GM19025 (cell line): ENCODE results near the gene FLVCR1.
A peak's percentile ranks its signal among the peaks of the same experiment; 100 is the strongest.
"Not testable (repeated sequence)": the region's sequence is repeated elsewhere in the genome, so short reads cannot be mapped to it uniquely, and the experiment has no call there.

ENCODE experiments used
- ATAC-seq: cut with Tn5 transposase; IDR thresholded peaks from one replicate; pipeline ENCODE4 v1.9.1; 2021; ENCODE audit warnings: mild to moderate bottlenecking, low read depth, moderate library complexity; ENCODE audit not compliant: unreplicated experiment

The FLVCR1 gene

DNA sequence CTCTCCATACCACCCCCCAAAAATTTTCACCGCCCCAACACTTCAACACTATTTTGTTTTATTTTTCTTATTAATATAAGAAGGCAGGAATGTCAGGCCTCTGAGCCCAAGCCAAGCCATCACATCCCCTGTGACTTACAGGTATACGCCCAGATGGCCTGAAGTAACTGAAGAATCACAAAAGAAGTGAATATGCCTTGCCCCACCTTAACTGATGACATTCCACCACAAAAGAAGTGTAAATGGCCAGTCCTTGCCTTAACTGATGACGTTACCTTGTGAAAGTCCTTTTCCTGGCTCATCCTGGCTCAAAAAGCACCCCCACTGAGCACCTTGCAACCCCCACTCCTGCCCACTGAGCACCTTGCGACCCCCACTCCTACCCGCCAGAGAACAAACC is 56.0 kb downstream of the FLVCR1 start:
- ATAC-seq, result not testable (repeated sequence)

- ATAC-seq, result no peak
Measured at GRCh38 chr1:212914789-212915188, 56.7 kb downstream of the FLVCR1 start.

- ATAC-seq, result no peak
Measured at GRCh38 chr1:212915245-212916091, 57.4 kb downstream of the FLVCR1 start.

DNA sequence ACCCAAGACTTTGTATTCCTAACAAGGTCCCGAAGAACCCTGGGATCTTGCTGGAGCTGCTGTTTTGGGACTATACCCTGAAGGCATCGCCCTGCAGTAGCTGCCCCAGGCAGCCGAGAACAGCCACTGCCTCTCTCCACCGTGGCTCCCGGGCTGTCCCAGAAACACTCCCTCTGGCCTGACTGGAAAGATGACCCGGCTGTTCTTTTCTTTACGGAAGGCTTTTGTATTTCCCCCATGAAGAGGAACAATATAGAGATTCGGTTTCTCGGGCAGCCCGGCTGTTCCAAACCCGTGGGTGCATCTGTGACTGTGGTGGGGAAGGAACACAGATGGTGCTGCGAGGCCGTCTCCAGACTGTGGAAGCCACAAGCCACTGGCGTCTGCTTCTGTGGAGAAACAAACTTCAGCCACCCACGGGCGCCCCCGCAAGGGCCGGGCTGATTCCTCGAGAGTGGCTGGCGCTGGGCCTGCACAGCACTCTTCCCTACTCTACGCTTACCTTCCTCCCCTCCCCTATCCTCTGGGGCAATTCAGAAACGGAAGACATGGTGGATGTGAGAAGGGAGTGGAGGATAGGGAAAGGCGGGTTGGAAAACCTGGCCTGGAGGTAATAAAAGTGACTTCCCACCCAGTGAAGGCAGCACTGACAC is 58.5 kb downstream of the FLVCR1 start:
- no peak for ATAC-seq

DNA sequence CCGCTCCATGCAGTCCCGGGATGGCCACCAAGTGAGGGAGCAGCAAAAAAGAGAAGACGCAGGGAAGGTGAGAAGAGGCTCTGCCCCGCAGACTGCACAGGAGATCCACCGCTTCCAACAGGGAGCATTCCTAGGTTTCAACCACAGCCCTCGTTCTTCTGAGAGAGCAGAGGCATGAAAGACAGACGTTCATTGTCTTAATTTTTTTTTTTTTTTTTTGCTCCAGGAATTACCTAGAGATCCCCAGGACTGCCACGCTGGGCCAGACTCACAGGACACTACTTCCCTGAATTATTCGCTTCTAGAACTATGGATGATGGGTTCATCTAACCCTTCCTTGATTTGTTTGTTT is 59.0 kb downstream of the FLVCR1 start:
- ATAC-seq, result no peak

DNA sequence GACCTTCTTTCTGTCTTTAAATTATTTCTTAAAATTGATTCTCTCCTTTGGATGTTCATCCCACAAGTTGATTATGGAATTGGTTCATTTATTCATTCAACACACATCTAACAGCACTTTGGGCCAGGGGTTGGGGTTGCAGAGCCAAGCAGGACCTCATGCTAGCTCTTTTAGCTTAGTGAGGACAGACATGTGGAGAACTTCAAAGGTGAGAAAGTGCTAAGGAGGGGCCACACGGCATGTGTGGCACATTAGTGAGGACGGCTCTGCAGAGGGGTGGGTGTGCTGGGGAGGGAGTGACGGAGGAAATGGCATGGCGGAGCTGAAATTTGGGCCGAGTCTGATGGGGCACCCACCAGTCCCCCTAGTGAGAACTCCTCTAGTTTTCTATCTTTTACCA is 59.8 kb downstream of the FLVCR1 start:
- ATAC-seq, result no peak

DNA sequence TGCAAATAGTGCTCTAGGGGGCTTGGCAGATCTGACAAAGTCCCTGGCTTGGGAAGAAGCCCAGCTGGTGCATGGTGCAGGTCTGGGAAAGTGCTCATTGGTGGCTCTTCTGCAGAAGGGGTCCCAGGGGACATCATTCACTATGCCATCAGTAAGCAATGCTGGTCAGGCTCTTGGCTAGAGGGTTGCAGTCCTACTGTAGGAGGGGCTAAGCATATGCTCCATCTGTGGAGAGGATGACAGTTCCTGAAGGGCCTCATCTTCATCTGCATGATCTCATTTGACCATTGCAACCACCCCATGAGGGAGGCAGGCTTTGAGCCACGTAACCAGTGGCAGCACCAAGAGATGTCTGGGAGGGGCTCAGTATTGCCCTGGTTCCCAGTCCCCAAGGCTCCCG is 60.7 kb downstream of the FLVCR1 start:
- no peak for ATAC-seq

- ATAC-seq, result no peak
Measured at GRCh38 chr1:212920246-212920645, 62.2 kb downstream of the FLVCR1 start.

GRCh38 chr1:212920896-212921295 is 62.8 kb downstream of the FLVCR1 start:
- ATAC-seq, result no peak

- ATAC-seq, result no peak
Measured at GRCh38 chr1:212922016-212922415, 63.9 kb downstream of the FLVCR1 start.

DNA sequence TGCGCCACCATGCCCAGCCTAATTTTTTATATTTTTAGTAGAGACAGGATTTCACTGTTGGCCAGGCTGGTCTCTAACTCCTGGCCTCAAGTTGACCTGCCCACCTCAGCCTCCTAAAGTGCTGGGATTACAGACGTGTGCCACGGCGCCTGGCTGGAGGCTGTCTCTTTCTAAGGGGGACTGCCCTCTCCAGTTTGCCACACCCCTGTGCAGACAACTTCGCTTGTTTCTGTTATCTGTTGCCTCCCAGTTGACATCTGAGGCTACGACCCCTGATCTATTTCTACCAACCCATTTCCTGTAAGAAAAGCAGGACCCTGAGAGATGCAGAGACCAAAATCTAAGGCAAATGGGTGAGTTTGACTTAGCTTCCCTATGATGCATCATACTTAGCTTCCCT is 68.3 kb downstream of the FLVCR1 start:
- ATAC-seq, result no peak

GRCh38 chr1:212928323-212929291 is 70.5 kb downstream of the FLVCR1 start:
- ATAC-seq, result peak; percentile 75

DNA sequence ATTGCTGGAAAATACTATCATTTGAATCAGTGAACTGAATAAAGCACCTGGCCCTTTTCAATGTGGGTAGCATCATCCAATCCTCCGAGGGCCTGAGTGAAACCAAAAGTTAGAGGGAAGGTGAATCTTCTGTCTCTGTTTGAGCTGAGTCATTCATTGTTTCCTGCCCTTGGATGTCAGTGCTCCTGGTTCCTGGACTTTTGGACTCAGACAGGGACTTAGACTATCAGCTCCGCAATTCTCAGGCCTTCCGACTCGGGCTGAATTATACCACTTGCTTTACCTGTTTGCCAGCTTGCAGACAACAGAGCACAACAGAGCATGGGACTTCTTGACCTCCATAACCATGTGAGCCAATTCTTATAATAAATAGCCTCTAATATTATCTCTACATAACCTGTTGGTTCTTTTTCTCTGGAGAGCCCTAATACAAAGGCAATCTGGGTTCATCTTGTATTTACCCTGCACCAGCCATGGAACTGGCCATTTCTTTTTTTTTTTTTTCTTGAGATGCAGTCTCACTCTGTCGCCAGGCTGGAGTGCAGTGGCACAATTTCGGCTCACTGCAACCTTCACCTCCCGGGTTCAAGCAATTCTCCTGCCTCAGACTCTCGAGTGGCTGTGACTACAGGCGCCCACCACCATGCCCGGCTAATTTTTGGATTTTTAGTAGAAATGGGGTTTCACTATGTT is 73.1 kb downstream of the FLVCR1 start:
- ATAC-seq, result no peak

GRCh38 chr1:212933815-212934471 is 75.9 kb downstream of the FLVCR1 start:
- no peak for ATAC-seq

DNA sequence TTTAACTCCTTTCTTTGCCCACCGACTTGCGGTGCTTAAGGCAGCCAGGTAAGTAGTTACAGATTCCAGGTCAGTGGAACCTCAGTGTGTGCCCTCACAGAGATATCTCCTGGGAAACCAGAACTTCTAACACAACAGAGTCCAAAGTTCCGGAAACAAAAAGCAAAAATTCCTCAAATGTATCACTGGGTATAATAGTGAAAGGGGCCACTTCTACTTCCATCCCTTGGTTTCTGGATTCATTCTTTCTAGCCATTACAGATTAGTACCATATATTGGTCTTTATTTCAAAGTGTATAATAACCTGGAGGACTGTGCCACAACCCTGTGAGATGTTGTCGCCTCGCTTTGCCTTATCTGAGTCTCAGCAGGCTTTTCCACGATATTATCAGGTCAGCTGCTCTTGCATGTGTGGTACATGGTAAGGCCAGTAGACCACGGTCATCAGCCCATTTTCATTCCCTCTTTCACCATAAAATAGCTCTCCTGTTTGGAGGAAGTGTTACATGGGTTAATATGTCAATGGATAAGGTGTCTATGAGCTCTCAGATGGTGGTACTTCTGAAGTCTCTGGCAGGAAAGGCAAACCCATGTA is 77.4 kb downstream of the FLVCR1 start:
- no peak for ATAC-seq

- no peak for ATAC-seq
Measured at GRCh38 chr1:212937034-212937433, 79.0 kb downstream of the FLVCR1 start.

- no peak for ATAC-seq
Measured at GRCh38 chr1:212938846-212939245, 80.8 kb downstream of the FLVCR1 start.

- no peak for ATAC-seq
Measured at GRCh38 chr1:212941452-212941851, 83.4 kb downstream of the FLVCR1 start.

- no peak for ATAC-seq
Measured at GRCh38 chr1:212942679-212943392, 84.8 kb downstream of the FLVCR1 start.
